Hematopoietic multipotent progenitor cell treated with erythropoietin and hydrocortisone succinate and interleukin-3 and kit ligand, for 8 days (in vitro differentiated cells): ENCODE results near the gene FCRL3.
A peak's percentile ranks its signal among the peaks of the same experiment; 100 is the strongest.
"Not testable (repeated sequence)": the region's sequence is repeated elsewhere in the genome, so short reads cannot be mapped to it uniquely, and the experiment has no call there.

ENCODE experiments used
- DNase-seq: peaks from one replicate; pipeline ENCODE4 v3.0.0-alpha.2; 2015

The FCRL3 gene, protein sequence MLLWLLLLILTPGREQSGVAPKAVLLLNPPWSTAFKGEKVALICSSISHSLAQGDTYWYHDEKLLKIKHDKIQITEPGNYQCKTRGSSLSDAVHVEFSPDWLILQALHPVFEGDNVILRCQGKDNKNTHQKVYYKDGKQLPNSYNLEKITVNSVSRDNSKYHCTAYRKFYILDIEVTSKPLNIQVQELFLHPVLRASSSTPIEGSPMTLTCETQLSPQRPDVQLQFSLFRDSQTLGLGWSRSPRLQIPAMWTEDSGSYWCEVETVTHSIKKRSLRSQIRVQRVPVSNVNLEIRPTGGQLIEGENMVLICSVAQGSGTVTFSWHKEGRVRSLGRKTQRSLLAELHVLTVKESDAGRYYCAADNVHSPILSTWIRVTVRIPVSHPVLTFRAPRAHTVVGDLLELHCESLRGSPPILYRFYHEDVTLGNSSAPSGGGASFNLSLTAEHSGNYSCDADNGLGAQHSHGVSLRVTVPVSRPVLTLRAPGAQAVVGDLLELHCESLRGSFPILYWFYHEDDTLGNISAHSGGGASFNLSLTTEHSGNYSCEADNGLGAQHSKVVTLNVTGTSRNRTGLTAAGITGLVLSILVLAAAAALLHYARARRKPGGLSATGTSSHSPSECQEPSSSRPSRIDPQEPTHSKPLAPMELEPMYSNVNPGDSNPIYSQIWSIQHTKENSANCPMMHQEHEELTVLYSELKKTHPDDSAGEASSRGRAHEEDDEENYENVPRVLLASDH

DNA sequence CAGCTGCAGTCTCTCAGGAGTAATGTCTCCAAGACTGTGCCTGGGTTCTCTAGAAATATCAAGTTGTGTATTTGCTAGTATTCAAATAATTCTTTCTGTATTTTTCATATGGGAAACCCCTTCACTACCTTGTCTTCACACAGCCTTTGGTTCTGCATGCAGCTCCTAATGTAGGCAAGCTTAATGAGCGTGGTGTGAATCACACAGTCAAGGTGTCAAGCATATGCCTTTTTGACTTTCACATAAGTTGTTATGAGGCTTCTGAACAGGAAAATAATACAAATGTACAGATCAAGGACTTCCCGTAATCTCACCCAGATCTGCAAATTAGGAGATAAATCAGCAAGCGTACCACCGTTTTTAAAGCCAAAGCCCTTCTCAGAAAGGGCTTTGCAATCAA is at the start of gene FCRL3:
FCRL3 (minus strand) TSS at position 38 of the 400 bp plus-strand sequence. CDS start 280 bp downstream, outside the sequence.
- no peak for DNase-seq

DNA sequence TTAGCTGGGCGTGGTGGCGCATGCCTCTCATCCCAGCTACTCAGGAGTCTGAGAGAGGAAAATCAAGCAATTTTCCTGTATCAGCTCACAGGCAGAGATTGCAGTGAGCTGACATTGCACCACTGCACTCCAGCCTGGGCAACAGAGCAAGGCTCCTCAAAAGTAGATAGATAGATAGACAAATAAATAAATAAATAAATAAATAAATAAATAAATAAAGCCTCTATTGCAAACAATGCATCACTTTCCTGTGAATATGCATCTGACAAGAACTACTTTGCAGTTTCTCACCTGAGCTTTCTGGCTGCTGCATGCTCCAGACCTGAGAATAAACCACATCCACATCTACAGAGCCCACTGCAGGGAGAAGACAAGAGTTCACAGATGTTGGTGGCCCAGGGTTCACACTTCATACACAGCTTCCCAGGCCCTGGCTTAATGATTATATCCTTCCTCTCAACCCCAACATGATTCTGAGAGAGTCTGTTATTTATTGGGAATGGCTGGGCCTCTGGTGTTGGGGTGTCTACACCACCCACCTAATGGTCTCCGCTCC is 47.8 kb upstream of the FCRL3 start:
- DNase-seq: no peak

DNA sequence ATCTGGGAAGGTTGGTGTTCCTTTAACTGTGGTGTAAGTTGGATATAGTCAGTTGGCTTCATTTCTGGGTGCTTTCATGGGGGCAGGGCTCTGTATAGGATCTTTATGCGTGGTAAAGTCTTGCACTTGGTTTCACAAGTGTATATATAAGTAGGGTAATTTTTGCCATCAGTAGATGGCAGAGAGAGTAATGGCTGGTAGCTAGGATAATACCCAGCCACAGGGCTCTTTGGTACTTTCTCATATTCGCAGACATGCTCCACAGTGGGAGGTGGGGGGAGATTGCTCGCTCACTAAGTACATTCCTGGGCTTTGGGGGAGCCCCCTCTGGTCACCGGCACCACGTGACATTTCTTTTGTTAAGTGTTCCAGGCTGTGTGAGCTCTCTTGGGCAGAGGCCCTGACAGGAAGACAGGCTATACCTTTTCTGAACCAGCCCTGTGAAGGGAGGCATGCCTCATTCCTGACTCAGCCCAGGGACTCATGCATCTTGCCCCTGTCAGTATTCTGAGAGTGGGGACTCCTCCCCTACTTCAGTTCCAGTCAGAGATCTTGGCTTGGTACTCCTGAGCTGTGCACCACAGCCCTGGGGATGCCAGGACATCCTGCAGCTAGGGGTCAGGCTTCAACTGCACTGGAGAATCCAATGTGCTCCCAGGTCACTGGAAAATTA is 38.8 kb upstream of the FCRL3 start:
- DNase-seq: no peak

DNA sequence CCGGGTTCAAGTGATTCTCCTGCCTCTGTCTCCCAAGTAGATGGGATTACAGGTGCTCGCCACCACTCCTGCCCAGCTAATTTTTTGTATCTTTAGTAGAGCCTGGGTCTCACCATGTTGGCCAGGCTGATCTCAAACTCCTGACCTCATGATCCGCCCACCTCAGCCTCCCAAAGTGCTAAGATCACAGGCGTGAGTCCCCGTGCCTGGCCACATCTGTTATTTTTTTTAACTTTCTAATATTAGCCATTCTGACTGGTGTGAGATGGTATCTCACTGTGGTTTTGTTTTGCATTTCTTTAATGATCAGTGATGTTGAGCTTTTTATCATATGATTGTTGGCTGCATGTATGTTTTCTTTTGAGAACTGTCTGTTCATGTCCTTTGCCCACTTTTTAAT is 35.4 kb upstream of the FCRL3 start:
- not testable (repeated sequence) for DNase-seq

DNA sequence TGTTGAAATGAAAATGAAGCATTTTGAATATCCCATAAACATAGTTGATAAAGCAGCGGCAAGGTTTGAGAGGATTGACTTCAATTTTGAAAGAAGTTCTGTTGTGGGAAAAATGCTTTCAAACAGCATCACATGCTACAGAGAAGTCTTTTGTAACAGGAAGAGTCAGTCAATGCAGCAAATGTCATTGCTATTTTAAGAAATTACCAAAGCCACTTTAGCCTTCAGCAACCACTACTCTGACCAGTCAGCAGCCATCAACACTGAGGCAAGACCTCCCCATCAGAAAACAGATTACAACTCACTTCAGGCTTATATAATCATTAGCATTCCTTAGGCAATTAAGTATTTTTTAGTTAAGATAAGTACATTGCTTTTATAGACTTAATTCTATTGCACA is 33.8 kb upstream of the FCRL3 start:
- no peak for DNase-seq

DNA sequence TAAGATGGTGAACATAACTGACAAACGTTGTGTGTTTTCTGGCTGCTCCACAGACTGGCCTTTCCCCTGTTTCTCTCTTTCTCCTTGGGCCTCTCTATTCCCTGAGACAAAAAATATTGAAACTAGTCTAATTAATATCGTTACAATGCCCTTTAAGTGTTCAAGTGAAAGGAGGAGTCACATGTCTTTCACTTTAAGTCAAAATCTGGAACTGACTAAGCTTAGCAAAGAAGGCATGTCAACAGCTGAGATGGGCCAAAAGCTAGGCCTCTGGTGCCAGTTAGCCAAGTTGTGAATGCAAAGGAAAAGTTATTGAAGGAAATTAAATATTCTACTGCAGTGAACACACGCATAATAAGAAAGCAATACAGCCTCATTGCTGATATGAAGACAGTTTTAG is 32.2 kb upstream of the FCRL3 start:
- DNase-seq: no peak

DNA sequence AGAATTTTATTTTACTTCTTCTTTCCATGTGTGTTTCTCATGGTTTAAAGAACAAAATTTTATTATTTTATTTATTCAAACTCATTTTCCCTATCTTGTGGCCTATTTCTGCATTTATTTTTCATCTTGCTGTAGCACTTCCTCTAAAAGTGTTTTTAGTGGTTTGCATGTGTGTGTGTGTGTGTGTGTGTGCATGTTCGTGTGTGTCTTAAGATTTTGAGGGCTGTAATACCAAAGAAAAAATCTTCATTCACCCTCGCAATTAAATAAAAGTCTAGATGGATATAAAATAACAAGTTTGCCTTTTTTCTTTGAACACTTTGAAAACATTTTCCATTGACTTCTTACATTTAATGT is 24.6 kb upstream of the FCRL3 start:
- no peak for DNase-seq

DNA sequence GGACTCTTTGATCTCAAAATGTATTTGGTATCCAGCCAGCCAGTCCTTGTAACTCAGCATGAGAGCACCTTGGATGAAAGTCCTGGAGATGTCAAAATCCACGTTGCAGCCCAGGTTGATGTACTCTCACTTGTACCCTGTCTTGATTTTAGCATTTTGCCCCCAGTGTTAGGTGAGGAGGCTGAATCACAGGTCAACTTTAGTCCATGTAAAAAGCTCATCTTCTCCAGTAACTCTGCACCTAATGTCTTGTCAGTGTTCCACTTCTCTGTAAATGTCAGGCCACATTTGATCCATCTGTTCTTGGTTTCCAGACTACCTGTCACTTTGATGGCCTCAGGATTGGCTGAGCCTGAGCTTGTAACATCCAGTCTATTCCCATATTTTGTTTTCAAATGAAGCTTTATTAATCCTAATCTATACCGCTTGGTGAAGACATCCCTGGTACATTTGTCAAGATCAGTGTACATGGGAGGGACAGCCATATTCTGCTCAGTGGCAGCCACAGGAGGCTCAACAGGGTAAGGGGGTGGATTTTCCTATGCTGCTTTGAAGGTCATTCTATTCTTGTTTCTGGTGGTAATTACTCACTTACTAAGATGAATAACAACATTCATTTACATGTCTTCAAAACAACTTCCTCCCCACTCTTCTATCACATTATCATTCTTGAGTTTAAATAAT is 24.1 kb upstream of the FCRL3 start:
- no peak for DNase-seq

DNA sequence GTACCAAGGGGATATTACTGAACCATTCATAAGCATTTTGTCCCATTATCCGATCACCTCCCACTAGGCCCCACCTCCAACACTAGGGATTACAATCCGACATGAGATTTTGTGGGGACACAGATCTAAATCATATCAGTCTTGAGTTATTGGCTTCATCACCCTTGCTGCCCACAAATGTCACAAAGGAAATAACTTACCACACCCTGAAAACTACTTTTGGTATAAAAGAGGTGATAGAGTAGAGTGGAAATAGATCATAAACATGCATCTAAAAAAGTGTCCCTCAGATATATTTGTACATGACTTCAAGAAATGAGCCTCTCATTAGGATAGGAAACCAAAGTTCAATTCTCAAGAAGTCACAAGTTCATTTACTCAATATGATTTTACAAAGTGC is 22.6 kb upstream of the FCRL3 start:
- DNase-seq: no peak

DNA sequence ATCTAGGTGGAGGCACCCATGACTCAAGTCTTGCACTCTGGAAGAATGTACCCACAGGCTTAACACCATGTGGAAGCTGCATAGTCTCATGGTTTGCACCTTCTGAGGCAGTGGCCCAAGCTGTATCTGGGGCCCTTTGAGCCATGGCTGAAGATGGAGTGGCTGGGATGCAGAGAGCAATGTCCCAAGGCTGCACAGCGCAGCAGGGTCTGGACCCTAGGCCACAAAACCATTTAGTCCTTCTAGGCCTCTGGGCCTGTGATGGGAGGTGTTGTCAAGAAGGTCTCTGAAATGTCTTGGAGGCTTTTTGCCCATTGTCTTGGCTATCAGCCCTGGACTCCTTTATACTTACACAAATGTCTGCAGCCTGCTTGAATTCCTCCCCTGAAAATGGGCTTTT is 21.4 kb upstream of the FCRL3 start:
- no peak for DNase-seq

DNA sequence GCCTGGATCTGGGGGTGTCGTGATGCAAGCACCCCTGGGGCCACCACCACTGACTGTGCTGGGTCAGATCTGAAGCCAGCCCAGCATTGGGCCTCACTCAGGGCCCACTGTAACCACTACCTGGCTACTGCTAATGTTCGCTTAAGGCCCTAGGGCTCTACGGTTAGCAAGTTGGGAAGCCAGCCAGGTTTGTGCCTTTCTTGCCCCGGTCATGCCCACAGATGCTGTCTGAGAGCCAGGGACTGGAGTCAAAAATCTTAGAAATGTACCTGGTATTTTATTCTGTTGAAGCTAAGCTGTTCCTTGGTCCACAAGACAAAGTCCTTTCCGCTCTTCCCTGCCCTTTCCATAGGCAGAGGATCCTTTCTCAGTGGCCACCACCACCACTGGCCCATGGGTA is 15.2 kb upstream of the FCRL3 start:
- no peak for DNase-seq

DNA sequence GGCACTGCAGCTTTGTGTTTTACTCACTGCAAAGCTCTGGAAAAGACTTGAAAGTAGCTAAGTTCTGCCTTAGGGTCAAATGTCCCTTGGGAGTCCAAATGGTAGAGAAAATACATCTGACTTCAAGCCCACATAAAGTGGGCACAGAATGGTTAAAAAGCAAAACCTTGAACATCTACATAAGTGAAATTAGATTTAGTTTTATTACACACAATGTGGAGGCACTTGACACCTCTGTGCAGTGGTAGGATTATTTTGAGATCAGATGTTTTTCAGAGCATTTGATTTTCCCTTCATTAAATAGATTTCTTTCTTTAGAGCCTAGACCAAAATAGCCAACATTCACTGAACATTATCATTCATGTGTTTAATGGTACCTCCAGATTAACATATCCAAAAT is 11.2 kb upstream of the FCRL3 start:
- DNase-seq: no peak

DNA sequence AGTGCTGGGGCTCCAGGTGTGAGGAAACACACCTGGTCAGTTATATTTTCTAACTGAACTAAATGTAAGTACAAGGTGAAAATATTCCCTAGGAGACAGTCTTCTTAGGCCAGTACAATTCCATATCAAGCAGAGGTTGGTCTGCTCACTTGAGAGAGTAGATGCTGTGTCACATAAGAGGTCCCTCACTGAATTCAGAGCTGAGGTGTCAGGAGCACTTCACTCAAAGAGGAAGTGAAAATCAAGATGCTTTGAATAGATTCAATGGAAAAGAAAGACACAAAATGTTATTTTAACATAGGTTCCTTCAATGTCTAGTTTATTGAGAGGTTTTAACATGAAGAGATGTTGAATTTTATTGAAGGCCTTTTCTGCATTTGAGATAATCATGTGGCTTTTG is 4.3 kb upstream of the FCRL3 start:
- DNase-seq: no peak

DNA sequence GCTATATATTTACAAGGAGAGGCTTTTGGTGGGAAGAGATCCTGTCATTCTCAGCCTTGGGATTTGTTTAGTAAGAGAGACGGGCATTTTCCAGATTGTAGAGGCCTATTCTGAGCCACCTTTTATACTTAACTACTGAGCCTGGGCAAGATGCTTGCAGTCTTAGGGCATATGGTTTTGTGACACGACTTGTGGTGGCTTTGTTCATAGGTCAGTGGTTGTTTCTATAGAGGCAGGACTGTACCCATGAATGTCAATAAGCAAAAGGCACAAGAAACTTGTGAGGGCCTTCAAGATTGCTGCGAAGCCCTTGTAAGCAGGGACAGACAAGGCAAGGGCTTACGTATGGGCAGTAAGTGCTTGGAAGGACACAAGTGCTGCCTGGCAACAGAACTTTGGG is 3.4 kb upstream of the FCRL3 start:
- no peak for DNase-seq

DNA sequence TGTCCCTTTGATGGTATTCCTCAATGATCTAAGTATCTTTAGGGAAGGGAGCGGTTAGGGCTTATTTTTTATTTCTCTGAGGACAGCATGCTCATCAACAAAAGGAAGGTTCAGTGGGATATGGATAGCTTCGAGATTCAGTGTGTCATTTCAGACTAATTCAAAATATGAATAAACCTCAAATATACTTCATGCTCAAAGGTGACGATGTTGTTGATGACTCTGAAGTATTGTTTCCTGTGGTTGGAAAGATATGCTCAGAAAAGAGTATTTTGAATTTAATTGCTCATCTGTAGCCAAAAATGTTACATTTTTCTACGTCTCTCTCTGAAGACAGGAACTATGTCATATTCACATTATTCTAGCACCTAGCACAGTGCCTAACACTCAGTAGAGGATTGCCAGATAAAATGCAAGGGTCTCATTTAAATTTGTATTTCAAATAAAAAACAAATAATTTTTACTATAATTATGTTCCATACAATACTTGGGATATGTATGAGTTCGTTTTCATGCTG is 1.8 kb upstream of the FCRL3 start:
- DNase-seq: no peak

DNA sequence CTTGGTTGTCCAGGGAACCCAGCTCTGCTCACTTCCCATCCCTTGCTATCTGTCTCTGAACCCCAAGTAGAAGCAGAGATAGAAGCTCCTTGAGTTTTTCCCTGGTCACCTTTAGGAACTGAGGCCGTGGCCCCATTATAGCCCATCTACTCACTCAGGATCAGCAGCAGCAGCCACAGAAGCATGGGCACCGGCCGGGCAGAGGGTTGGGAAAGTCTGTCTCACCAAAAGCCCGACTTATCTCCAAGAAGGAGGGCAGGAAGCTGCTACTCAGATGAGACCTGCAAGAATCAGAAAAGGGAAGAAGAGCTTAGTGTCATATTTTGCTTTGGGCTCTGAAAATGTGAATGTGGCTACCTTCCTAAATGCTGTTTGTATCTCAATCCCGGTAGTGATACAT is 264 bp downstream of the FCRL3 start:
- no peak for DNase-seq

DNA sequence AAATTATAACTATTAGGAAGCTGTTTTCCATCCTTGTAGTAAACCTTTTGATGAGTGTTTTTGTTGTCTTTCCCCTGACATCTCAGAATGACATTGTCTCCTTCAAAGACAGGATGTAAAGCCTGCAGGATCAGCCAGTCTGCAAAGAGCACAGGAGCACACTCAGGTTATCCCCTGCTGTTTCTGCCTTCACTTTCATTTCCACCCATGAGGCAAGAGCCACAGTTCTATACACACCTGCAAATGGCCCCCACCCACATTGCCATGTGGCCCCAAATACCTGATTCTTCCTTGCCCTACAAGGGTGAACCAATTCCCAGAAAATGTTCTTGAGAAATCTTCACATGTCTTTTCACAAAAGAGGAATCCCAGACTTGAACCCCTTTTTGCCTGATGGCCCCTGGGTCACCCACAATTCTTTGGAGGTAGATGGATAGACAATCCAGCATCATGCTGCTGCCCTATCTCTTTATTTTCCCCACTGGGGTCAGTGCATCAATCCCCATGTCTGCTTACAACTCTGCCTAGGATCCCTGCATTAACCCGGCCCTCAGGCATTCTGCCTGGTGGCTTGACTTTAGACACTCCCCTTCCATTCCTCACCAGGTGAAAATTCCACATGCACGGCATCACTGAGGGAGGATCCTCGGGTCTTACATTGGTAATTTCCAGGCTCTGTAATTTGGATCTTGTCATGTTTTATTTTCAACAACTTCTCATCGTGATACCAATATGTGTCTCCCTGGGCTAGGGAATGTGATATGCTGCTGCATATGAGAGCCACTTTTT is 2.6 kb downstream of the FCRL3 start:
- no peak for DNase-seq

DNA sequence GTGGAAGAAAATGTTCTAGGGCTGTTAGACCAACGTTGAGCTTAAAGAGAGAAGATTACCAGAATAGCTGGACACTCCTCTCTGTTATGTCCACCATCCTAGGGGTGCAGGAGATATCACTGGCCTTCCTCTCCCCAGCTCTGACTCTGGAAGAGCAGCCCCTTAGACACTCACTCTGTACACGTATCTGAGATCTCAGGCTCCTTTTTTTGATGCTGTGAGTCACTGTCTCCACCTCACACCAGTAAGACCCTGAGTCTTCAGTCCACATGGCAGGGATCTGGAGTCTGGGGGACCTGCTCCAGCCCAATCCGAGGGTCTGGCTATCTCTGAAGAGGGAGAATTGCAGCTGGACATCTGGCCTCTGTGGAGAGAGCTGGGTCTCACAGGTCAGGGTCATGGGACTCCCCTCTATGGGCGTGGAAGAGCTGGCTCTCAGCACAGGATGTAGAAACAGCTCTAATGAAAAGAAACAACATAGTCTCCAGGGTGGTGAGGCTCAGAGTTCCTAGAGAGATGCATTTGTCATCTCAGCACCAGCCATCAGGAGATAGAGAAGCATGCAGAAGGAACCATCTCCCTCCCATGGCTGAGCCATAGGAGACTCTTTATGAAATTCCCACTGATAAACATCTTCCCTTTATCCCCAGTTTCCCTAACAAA is 3.5 kb downstream of the FCRL3 start:
- no peak for DNase-seq

DNA sequence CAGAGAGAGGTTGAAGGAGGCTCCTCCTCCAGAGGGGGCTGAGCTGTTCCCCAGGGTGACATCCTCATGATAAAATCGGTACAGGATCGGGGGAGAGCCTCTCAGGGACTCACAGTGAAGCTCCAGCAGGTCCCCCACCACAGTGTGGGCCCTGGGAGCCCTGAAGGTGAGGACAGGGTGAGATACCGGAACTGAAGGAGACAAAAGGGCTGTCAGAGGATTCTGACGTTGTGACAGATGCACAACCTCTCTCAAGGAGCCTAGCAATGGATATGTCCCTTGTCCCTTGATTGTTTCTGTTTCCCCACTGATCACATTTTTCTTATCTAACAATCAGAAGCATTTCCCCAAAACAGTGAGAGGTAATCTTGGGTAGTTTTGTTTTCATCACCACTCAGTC is 5.2 kb downstream of the FCRL3 start:
- no peak for DNase-seq

DNA sequence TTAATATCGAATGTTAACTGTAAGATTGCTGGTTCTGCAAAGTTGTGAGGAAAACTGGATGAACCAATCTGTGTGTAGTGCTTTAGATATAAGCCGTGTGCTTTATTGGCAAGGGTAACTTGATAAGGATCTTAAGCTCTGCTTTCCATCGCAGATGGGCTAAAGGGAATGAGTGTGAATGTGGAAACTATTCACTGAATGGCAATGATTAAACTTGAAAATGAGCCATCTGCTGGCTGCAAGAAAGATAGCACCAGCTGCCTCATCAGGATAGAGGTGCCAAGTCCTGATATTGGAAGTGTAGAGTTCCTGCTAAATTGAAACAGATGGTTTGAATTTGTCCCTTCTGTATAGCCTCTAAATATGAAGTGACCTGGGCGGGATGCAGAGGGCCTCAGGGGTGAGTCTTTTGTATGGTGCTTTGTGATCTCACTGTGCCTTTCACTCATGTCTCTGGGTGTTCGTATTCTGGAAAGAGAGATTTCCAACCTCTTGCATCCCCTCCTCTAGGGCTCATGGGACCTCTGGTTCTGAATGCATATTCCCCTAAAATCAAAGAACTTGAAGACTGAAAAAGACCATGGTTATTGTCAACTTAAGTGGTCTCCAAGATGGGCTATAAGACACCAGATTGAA is 9.2 kb downstream of the FCRL3 start:
- DNase-seq: peak; percentile 27
